ENCODE data around the gene NR2E3.
A peak's percentile ranks its signal among the peaks of the same experiment; 100 is the strongest.

Gene NR2E3

DNA sequence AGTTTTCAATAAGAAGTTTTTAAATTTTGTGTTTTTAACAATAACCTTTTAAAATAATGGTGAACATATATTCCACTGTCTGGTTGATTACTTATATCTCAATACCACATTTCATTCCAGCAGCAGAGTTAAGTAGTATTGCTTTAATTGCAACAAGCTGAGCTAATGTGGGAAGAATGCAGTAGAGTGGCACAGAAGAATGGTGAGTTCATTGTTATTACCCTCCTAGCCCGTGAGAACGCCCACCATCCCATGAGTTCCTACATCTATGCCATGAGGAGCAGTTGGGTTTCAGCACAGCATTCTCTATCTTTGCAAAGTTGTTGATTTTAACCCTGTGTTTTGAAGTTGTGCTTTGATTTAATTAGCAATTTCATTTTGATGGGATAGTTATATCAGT, 17.8 kb upstream of the NR2E3 start:
- DNase-seq = no peak

DNA sequence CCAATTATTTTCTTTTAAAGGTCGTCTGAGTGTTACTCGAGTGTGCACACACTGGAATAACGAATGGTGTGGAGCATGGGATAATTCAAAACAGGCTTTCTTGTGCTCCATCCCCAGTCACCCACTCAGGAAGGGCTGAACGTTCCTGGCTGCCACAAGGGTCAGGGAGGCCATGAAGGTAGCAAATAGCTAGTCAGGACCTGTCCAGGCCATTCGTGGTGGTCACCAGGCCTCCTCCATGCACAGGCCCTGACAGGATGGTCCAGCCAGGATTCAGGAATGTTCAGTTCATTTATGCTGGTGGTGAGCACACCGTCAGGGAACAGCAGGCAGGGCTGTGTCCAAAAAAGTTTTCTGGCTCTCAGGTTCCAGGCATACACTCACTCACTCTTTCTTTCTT, 11.7 kb upstream of the NR2E3 start:
- no peak for DNase-seq

DNA sequence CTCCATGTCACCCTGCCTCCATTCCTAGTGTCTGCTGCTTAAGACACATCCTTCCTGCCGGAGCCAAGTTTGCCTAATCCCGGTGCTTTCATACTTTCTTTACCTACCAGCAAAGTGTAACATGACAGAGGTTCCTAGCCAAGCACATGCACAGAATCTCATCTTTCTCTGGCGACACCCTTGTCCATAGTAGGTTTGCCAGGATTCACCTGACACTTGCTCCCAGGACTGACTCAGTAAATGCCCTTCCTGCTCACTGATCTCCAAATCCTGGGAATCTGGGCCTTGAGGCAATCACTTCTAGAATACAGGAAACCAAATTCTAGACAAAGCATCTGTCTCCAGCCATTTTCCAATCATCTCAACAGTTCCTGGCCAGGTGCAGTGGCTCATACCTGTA, 10.2 kb upstream of the NR2E3 start:
- no peak for DNase-seq

DNA sequence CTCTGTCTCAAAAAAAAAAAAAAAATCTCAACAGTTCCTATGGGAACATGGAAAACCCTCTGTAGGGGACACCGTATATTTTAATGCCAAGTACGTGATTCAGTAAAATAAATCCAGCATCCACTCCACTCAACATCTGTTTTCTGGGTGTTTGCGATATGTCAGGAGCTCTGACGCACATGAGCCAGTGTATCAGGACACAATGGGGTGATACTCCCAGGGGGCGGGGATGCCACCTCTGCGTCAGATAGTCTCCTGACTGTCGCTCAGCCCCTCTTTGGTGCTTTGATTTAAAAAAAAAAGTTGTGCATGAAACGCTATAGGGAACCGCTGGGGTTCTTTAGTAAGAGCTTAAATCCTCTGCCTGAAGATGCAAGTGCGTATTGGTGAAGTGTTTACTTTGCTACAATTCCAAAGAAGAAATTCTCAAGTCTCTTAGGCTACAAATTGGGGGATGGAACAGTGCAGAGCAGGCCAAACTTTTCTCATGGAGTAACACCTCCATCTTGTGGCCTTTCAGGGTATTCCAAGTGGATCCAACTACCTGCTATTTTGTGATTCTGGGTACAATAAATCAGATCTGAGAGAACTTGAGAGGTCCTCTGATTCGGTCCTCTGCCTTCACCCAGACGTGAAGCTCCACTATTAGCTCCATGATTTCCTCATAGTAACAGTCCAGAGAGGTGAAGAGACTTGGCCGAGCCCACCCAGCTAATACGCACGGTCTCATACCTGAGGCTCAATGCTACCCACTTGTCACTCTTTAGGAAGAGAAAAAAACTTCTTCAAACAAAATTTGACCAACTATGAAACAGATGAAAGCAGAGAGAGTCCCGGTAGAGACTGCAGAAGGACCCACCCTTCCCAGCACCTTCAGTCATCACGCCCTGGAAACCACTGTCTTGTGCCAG, 9.3 kb upstream of the NR2E3 start:
- DNase-seq = peak; percentile 5

DNA sequence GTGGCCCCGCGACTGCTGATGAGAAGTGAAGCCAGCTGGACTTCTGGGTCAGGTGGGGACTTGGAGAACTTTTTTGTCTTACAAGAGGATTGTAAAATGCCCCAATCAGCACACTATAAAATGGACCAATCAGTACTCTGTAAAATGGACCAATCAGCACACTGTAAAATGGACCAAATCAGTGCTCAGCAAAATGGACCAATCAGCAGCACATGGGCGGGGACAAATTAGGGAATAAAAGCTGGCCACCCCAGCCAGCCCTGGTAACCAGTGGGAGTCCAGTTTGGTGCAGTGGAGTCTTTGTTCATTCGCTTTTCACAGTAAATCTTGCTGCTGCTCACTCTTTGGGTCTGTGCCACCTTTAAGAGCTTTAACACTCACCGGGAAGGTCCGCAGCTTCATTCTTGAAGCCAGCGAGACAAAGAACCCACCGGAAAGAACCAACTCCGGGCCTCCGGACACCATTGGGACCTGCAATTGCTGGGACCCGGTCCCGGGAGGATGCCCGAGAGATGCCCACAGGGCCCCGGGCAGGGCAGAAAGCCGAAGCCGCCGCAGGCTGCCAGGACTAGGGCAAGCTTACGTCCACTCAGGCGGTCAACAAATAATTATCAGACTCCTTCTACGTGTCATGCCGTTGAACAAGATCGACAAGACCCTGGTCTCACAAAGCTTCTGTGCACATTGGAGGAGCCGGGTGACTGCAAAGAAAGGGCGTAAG, 8.3 kb upstream of the NR2E3 start:
- no peak for DNase-seq

DNA sequence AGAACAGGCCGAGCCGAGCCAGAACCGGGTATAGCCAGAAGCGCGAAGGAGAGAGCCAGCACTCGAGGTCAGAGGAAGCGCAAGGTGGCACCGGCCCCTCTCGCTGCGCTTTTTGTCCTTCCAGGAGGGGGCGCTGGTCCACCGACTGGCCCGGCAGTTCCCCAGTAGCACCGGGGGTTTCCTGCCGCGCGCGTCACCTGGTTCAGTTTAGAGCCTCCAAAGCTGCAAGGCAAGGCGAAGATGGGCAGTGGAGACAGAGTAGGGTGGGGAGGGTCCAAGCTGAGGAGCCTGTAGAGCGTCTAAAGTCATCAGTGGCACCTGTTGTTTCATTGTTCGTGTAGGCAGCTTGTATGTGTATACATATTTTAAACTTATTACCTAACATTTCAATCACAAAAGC, 7.6 kb upstream of the NR2E3 start:
- DNase-seq = no peak

DNA sequence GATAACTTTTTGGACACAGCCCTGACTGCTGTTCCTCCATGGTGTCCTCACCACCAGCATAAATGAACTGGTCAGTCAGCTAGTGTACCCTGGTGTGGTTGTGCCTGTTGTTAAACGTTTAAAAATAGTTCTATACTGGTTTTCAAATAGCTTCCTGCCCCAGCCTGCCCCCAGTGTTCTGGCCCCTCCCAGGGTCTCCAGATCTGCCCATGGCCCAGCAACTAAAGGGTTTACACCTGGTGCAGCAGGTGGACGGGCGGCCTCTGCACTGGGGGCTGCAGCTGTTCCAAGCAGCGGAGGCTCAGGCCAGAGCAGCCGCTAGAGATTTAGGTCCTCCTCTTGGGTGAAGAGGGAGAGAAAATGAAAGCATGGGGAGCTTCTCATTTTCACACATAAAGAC, 6.1 kb upstream of the NR2E3 start:
- no peak for DNase-seq

DNA sequence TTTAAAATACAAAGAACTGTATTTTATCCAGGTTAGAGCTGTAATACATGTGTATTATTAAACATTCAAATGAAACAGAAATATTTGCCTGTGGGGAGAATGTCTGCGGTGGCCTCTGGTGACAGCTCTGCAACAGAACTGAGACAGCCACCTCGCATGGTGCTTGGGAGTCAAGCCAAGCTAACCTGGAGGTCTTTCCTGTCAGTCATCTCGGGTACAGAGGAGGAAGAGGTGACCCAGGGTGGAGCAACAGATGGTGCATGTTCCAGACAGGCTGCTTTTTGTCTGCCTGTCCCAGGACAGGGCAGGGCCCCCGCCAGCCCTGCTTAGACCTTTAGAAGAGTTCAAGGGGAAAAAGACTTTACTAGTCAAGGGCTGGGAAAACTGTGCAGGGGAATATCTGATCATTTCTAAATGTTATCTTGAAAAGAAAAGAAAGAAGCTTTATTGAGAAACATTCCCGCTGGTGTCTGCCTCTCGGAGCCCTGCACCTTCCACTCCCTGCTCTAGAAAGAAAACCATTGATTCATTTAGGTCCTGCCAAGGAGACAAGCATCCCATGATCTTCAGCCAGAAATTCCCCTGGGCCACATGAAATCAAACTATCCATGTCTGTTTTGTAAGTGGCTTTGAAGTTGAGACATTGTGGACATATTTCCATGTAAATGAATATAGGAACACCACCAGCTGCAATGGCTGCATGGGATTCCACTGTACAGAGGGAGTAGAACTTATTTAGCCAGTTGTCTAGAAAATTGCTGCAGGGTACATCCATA, 5.5 kb upstream of the NR2E3 start:
- no peak for DNase-seq

DNA sequence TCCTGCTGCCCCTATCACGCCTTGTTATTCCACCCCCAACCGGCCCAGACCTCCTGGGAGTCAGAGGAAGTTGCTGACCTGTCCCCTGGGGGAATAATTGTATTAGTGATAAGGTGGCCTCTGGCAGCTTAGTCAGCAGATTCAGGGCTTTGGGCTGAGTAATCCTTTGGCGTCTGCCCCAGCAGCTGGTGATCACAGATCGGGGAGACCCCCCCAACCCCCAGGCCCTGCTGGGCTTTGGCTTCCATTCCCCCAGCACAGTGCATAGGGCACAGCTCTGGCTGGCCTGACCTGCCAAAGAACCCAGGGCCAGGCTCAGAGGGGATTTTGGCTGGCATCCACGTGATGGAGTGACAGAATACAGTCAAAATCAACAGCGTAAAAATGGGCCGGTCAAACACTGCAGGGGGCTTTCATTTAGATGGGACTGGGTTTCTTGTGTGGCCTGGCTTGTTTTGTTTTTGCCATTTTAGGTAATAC, 3.9 kb upstream of the NR2E3 start:
- DNase-seq = no peak

DNA sequence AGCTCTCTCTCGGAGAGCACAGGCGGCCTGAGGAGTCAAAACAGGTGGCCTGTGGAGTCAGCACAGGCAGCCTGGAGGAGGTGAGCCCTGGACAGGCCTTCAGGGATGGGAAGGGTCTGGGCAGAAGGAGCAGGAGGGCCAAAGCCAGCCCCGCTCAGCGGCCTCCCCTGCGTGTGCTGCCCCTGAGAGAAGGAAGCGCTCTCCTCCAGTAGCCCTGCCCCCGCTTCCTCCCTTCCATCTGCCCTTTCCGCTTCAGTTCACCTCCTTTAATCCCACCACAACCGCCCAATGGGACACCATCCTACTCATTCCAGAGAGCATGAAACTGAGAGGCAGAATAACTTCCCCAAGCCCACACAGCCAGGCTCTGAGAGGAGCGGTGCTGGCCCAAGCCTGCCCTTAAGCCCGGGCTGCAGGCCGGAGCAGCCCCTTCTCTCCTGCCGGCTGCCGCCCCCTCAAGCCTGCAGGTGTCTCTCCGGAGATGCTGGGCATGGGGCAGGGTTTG, 3.2 kb upstream of the NR2E3 start:
- no peak for DNase-seq

DNA sequence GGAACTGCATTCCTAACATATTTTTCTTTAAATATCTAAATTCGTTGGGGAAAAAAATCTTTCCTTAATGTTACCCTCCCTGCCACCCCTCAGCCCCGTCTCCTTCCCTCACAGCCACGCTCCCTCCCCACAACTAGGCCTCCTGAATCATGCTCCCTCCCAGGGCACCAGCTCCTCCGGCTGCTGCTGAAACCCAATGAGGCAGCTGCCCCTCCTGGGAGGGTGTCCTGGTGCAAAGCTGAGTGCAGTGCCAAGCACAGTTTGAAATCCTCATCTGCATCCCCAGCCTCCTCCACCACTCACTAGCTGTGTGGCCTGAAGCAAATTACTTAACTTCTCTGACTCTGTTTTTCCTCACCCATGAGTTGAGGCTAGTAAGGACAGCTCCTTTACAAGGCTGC, 2.7 kb upstream of the NR2E3 start:
- no peak for DNase-seq

DNA sequence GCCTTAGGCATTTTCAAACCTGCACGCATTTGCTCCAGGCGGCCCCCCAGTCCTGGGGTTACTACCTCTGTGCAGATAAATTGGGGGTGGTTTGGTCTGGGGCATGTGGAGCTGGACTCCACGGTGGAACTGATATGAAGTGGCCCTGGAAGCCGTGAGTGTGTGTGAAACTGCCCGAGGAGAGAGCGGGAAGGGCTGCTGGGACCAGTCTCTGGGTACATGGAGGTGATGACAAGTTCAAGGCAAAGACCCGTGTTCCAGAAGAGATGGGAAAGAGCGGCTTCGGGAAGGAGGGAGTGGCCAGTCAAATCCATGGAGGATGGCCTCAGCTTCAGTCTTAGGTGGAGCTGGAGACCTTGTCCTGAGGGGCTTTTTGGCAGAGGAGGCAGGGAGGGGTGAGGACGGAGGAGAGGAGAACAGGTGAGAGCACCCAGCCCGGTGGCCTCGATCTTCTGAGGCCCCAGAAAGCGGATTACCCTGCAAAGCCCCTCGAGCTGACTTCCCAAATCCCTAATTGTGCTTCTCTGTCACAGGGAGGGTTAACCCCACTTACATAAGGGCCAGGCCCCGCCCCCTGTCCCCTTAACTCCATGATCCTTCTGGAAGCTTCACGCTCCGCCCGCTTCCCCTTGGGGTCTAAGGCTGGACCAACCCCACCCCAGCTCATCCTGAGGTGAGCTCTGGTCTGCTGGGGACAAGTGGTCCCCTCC, 1.9 kb upstream of the NR2E3 start:
- DNase-seq = no peak

DNA sequence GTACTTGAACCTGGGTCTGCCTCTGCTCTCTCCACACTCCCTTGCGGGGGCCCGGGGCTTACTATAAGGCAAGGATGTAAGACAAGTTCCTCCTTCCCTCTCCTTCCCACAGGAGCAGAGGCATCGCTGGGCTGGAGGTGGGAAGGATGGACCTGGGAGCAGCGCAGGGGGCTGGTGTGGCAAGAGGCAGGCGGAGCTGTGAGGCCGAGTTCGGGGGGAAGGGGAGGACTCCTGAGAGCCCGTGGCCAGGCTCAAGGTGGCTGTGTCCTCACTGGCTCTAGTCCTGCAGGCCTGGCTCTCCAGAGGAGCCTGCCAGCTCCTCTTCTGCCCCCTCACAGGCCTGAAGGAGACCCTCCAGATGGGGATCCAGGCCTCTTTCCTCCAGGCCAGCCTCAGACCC, 1.0 kb upstream of the NR2E3 start:
- no peak for DNase-seq

DNA sequence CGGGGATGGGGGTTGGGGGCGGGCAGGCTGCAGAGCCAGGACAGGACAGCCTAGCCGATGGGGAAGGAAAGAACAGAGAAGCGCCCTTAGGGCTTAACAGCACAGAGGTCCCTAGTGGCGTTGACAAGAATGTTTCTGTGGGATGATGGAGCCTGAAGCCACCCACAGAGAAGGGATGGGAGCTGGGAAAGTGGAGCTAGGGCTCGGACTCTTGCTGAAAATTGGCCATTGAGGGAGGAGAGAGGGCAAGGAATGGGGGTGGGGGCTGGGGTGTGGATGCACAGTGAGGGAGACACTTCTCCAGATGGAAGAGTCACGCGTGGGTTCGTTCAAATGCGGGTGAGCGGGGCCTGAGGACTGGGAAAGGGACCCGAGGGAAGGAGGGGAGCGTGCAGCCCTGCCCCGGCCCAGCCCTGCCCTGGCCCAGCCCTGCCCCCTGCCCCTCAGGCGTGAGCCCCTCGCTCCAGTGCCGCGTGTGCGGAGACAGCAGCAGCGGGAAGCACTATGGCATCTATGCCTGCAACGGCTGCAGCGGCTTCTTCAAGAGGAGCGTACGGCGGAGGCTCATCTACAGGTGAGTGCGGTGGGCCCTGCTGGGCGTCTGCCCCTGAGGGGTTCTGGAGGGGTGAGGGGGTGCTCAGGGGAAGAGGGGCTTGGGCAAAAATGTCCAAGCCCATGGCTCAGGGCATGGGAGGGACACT, 832 bp downstream of the NR2E3 start:
- DNase-seq = no peak

DNA sequence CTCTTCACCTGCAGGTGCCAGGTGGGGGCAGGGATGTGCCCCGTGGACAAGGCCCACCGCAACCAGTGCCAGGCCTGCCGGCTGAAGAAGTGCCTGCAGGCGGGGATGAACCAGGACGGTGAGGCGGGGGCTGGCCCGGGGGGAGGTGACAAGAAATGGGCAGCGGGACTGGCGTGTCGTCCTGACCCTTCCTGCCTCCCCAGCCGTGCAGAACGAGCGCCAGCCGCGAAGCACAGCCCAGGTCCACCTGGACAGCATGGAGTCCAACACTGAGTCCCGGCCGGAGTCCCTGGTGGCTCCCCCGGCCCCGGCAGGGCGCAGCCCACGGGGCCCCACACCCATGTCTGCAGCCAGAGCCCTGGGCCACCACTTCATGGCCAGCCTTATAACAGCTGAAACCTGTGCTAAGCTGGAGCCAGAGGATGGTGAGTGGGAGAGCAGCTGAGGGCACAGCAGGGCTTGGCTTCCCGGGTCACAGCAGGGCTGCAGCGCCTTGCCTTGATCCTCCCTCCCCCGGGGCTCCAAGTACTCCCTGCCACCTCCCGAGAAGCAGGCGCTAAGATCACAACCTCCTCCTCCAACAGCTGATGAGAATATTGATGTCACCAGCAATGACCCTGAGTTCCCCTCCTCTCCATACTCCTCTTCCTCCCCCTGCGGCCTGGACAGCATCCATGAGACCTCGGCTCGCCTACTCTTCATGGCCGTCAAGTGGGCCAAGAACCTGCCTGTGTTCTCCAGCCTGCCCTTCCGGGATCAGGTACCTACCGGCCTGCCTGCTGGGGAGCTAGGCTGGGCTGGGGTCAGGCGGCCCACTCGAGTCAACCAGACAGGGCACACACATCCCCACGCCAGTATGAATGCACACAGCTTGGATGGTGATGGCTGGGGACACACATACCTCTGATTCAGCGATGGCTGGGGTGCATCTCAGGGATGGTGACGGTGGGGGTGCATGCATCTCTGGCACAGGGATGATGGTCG, 1.7 kb downstream of the NR2E3 start:
- no peak for DNase-seq

DNA sequence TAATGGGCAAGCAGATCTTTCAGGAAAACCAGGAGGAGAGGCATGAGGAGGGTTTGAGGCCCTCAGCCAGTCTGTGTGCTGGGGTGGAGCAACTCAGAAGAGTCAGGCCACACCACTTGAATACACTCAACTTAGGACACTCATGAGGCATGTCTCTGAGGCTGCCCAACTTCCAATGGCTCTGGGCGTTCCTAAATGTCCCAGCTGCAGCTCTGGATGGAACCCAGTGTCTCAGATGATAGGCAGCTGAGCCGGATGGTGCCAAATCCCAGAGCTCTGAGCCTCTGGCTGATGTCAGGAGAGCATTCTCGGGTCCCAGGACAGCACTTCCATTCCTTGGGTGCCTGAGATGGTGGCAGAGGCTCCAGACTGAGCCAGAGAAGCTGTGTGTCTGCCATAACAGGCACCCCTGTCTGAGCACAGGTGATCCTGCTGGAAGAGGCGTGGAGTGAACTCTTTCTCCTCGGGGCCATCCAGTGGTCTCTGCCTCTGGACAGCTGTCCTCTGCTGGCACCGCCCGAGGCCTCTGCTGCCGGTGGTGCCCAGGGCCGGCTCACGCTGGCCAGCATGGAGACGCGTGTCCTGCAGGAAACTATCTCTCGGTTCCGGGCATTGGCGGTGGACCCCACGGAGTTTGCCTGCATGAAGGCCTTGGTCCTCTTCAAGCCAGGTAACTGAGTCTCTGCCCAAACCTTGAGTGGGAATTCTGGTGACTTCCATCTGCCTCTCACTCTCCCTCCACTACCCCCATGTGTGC, 2.8 kb downstream of the NR2E3 start:
- DNase-seq = no peak

DNA sequence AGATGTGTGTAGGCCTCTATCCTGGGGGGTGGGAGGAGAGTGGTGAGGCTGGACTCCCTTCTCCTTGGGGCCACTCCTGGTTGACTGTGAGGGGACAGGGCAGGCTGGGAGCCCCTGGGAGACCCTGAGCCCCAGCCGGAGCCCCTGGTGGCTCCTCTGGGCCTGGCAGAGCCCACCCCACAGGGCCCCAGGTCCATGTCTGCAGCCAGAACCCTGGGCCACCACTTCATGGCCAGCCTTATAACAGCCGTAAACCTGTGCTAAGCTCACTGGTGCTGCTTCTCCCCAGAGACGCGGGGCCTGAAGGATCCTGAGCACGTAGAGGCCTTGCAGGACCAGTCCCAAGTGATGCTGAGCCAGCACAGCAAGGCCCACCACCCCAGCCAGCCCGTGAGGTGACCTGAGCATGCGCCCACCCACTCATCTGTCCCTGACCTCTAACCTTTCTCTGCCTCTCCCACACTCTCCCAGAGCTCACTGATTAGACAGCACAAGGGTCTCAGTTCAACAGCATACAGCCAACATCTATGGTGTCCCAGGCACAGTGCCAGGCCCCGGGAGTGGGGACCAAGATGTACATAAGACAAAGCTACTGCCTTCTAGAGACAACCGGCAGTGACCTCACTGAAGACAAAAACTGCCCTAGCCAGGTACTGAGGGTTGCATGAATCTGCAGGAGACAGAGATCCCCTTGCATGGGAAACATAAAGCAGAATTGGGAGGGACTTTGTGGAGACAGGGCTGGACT, 3.5 kb downstream of the NR2E3 start:
- DNase-seq = no peak

DNA sequence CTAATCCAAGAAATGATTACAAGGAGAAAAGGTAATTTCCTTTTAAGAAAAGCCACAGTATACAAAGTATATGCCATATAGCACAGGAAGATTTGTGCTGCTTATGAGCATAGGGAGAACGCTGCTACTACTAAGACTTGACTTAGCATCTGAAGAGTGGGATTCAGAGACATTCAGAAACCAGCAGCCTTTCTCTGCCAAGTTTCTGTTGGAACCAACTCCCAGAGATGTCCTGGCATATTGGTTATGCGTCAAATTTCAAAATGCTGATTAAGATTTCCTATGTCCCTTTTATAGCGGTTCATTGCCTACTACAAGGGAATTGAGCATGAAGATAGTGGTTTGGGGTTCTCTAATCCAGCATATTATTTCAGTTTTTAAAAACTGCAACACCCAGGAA, 4.9 kb downstream of the NR2E3 start:
- no peak for DNase-seq

DNA sequence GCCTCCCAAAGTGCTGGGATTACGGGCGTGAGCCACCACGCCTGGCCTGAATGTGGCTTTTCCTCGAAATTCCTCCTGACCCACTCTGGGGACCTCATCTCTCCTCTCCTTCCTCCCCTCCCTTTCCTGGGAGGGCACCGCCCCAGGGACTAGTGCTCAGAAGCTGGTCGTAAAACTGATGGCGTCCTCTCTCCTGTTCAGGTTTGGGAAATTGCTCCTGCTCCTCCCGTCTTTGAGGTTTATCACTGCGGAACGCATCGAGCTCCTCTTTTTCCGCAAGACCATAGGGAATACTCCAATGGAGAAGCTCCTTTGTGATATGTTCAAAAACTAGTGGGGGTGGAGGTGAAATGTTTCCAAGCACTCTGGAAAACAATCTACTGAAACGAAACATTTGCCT, 7.0 kb downstream of the NR2E3 start:
- DNase-seq = no peak
